GM19238 (cell line): ENCODE results near the gene MGST2.

Source experiments
- DNase-seq: peaks from one replicate; pipeline ENCODE4 v3.0.0; 2011; ENCODE audit warnings: low spot score; ENCODE audit not compliant: insufficient read length

The MGST2 gene

GRCh38 chr4:139736661-139737060 lies 71.0 kb downstream of the MGST2 start:
- DNase-seq = no peak

GRCh38 chr4:139738846-139739613 lies 73.4 kb downstream of the MGST2 start:
- DNase-seq = no peak

GRCh38 chr4:139740121-139740520 lies 74.5 kb downstream of the MGST2 start:
- no peak for DNase-seq

GRCh38 chr4:139740531-139741041 lies 75.0 kb downstream of the MGST2 start:
- DNase-seq = no peak

- DNase-seq = no peak
Observed at GRCh38 chr4:139743027-139743426, 77.4 kb downstream of the MGST2 start.

GRCh38 chr4:139744232-139744631 lies 78.6 kb downstream of the MGST2 start:
- no peak for DNase-seq

GRCh38 chr4:139745111-139745639 lies 79.6 kb downstream of the MGST2 start:
- no peak for DNase-seq

GRCh38 chr4:139746431-139747171 lies 81.0 kb downstream of the MGST2 start:
- DNase-seq = no peak

- no peak for DNase-seq
Observed at GRCh38 chr4:139749338-139749737, 83.7 kb downstream of the MGST2 start.

- DNase-seq = no peak
Observed at GRCh38 chr4:139749835-139750498, 84.3 kb downstream of the MGST2 start.

- no peak for DNase-seq
Observed at GRCh38 chr4:139753686-139754085, 88.1 kb downstream of the MGST2 start.
